Astrocyte of the hippocampus (primary cell): ENCODE data around the gene PCDH15.
A peak's percentile ranks its signal among the peaks of the same experiment; 100 is the strongest.
"Not testable (repeated sequence)": the region's sequence is repeated elsewhere in the genome, so short reads cannot be mapped to it uniquely, and the experiment has no call there.

Source experiments
- DNase-seq: peaks from one replicate; pipeline ENCODE4 v3.0.0; 2011; ENCODE audit warnings: low read depth, low spot score

Gene PCDH15

DNA sequence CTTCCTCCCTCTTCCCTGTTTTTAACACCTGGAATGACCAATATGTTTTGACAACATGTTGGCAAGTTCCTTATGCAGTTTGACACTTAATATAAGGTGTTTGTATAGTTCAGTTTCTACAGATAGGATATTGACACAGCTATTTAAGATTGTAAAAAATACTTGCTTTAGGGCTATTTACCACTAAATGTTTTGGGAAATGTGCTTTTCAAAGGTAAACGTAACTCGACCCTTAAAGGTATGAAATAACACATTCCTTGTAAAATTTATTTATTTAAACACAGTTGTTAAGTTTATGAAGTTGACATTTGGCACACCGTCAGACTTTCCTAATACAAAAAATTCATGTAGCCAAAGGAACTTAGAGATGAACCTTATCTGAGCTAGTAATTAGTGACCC, 817.6 kb downstream of the PCDH15 start:
- no peak for DNase-seq

- DNase-seq, result no peak
Observed at GRCh38 chr10:53980210-53980609, 820.8 kb downstream of the PCDH15 start.

DNA sequence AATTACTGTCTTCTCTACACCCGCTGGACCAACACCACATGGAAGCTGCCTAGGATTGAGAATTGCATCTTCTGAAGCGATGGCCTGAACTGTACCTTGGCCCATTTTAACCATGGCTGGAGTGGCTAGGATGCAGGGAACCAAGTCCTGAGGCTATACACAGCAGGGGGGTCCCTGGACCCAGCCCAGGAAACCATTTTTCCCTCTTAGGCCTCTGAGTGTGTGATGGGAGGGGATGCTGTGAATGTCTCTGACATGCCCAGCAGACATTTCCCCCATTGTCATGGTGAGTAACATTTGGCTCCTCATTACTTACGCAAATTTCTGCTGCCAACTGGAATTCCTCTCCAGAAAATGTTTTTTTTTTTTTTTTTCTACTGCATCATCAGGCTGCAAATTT, 822.7 kb downstream of the PCDH15 start:
- DNase-seq, result no peak

DNA sequence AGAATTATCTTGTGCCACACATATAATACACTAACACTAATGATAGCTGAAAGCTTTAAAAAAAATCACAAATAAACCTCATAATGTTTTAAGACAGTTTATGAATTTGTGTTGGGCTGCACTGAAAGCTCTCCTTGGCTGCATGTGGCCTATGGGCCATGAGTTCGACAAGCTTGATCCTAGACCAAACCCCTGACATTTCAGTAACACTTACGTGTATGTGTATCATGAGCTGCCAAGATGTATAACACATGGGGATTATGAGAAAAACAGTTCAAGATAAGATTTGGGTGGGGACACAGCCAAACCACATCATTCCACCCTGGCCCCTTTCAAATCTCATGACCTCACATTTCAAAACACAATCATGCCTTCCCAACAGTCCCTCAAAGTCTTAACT, 823.8 kb downstream of the PCDH15 start:
- peak; percentile 1 for DNase-seq

DNA sequence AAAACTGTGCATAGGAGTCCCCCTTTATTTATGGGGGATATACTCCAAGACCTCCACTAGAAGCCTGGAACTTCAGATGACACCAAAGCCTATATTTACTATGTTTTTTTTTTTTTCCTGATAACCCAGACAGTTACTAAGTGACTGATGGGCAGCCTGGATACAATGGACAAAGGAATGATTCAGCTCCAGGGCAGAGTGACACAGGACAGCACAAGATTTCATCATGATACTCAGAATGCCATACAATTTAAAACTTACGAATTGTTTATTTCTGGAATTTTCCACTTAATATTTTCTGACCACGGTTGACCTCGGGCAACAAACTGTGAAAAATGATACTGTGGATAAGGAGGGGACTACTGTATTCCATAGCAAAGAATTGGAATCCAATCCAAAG, 843.6 kb downstream of the PCDH15 start:
- no peak for DNase-seq

- DNase-seq, result no peak
Observed at GRCh38 chr10:53955091-53955490, 845.9 kb downstream of the PCDH15 start.

DNA sequence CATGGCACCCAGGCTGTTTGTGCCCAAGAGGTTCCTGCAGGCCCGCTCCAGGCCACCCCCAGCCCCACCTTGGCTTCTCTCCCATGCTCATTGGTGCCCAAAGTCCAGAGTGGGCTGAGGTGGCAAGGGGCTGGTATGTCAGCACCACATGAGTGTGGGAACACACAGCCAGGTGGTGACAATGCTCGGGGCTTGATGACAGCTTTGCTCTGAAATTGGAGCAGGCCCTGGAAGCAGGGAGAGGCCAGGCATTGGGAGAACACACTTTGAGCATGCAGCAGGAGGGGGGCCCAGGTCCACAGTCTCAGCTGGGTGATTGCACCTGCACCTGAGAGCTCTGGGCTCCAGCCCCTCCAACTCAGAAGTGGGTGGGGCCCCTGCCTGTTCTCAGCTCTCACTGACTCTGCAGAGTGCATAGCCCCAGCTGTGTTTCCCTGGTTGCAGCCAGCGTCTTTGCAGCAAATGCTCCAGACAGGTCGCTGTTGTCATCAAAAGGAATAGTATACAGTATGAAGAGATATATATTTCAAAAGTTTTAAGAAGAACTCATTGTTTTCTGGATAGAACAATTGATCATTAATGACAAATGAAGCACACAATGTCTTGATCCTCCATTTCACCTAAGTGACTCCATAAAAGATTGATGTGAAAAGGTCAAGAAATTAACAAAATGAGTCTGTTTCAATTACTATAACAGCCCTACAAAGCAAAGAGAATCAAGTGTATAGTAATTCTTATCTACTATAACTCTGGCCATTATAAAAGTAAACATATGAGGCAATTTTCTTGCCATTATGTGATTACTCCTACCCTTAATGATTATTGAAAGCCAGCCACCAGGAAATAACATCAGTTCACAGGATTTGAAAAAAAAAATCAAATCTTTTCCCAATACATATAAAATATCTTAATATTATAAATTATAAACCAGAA, 848.1 kb downstream of the PCDH15 start:
- no peak for DNase-seq

GRCh38 chr10:53939654-53940053, 861.4 kb downstream of the PCDH15 start:
- DNase-seq, result no peak

- no peak for DNase-seq
Observed at GRCh38 chr10:53930648-53931047, 870.4 kb downstream of the PCDH15 start.

- DNase-seq, result not testable (repeated sequence)
Observed at GRCh38 chr10:53924051-53924700, 876.9 kb downstream of the PCDH15 start.

DNA sequence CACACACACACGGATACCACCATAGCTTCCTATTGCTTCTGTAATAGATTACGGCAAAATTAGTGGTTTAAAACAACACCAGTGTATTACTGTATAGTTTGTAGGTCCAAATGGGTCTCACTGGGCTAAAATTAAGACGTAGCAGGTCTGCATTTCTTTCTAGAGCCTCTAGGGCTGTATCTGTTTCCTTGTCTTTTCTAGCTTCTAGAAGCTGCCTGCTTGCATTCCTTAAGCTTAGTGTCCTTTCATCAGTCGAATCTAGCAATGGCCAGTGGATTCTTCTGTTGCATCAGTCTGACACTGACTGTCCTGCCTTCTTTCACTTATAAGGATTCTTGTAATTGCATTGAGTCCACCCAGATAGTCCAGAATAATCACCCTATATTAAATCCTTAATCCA, 882.3 kb downstream of the PCDH15 start:
- no peak for DNase-seq

DNA sequence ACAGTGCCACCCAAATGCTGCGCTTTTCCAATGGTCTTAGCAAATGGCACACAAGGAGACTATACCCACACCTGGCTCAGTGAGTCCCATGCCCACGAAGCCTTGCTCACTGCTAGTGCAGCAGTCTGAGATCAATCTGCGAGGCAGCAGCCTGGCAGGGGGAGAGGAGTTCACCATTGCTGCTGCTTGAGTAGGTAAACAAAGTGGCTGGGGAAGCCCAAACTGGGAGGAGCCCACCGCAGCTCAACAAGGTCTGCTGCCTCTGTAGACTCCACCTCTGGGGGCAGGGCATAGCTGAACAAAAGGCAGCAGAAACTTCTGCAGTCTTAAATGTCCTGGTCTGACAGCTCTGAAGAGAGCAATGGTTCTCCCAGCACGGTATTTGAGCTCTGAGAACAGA, 891.2 kb downstream of the PCDH15 start:
- DNase-seq, result no peak

DNA sequence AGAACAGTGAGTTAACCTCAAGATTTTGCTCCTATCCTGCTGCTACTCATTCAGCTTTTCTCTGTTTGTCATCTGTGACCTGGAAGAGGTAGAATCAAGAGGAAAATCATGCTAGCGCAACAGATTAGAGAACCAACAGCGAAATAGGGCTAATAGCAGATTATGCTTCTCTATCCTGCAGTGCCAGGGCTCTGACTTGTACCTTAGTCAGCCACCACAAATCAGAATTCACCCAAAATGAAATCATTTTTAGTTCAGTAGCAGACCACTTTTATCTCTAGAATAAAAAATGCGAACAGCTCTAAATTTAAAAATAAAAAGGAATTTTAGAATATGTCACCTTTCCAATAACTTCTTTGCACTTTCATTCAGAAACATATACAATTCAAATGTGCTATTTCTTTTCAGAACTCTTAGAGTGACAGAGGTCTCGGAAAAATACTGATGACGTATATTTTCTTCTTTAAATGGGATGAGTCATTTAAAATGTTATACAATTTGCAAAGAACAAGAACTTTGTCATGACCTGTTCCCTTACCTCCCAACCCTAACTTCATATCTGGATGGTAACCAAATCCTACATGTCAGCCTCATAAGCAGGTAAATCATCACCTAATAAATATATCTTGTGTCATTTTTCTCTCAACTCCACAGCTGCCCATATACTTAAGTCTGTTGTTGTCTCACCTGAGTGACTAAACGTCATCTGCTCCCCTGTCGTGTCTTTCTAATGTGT, 896.4 kb downstream of the PCDH15 start:
- no peak for DNase-seq

DNA sequence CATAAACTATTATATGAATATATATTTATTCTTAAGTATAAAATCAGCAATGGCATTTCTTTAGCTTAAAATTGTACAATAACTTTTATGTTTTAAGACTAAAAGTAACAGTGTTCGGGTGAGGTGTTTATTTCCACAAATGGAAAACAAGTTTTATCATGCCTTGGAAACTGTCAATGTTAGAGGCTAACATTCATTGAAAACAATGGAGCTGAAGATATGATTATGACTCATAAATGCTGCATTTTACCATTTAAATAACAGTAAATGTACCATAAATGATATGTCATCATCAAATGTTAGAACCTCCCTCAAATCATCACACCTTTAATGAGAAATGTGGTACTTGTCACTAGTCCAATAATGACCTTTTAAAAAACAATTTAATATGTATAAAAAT, 897.3 kb downstream of the PCDH15 start:
- no peak for DNase-seq

GRCh38 chr10:53899463-53900160, 901.4 kb downstream of the PCDH15 start:
- no peak for DNase-seq

- no peak for DNase-seq
Observed at GRCh38 chr10:53898532-53898931, 902.5 kb downstream of the PCDH15 start.

DNA sequence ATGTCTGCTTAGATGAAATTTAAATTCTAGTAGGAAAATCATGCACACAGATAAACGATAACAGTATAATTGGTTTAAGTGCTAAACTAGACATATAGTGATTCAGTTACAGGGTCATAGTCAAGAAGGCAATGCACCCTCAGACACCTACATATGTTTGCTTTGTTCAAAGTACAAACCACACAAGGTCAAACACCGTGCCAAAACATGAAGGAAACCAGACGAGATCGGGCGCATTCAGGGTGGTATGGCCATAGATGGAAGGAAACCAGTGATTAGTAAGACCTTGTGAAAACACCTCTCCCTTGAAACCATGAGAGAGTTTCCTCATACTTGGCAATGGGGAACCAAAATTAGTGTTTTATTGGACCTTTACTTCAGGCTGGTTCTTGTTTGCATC, 906.9 kb downstream of the PCDH15 start:
- no peak for DNase-seq

DNA sequence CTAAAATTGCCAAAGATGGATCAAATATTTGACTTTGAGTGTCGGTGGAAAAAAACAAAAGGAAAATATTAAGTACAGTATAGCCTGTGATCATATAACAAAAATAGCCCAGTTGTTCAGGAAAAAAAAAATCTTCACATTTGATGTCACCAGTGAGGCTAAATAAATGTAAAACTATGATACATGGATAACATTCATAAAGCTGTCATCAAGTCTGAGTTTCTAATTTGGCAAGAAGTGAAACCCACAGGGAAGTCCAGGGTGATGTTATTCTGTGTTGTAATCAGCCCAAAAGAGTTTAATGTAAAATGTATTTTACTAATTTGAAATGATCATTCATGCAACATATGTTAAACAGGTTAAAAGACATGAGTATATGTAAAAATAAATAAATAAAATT, 908.0 kb downstream of the PCDH15 start:
- DNase-seq, result no peak

- no peak for DNase-seq
Observed at GRCh38 chr10:53886325-53887300, 914.4 kb downstream of the PCDH15 start.

DNA sequence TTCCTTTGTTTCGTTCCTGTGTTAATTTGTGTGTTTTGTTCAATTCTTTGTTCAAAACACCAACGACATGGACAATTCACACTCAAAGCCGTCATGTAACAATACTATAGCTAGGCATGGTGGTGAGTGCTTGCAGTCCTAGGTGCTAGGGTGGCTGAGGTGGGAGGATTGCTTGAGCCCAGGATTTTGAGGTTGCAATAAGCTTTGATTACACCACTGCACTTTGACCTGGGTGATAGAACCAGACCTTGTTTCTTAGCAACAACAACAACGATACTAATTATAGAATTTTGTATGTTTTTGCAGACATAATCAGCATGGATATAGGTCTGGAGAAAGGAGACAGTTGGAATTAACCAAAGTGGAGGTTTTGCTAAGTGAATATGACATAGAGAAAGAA, 936.2 kb downstream of the PCDH15 start:
- no peak for DNase-seq
